Mesendoderm (in vitro differentiated cells): ENCODE results near the gene NBPF11. TPM values are rescaled to one million over a fixed set of nuclear protein-coding genes. Genes with fewer than 3 reads are reported as not detected.
"Not testable (repeated sequence)": the region's sequence is repeated elsewhere in the genome, so short reads cannot be mapped to it uniquely, and the experiment has no call there.

ENCODE experiments used
- DNase-seq: peaks from one replicate; pipeline ENCODE4 v3.0.0; 2013
- H2AK5ac ChIP-seq: 2 replicates; pipeline ENCODE4 v1.6.1; 2013; ENCODE audit warnings: low read length, inconsistent platforms
- H2BK120ac ChIP-seq: 2 replicates; pipeline ENCODE4 v1.6.1; 2013; ENCODE audit warnings: low read depth, mild to moderate bottlenecking, low read length, moderate library complexity, mixed read lengths
- H2BK15ac ChIP-seq: replicated peaks from 2 replicates; pipeline ENCODE4 v1.6.1; 2013; ENCODE audit warnings: low read depth, mild to moderate bottlenecking, moderate library complexity
- H2BK5ac ChIP-seq: 2 replicates; pipeline ENCODE4 v1.6.1; 2013; ENCODE audit warnings: low read length, inconsistent platforms
- H3K18ac ChIP-seq: 2 replicates; pipeline ENCODE4 v1.6.1; 2013; ENCODE audit warnings: mild to moderate bottlenecking, low read length, mixed read lengths
- H3K23ac ChIP-seq: one replicate; pipeline ENCODE4 v1.6.1; 2013; ENCODE audit warnings: low read length
- H3K27ac ChIP-seq: 2 replicates; pipeline ENCODE4 v1.5.1; 2013; ENCODE audit warnings: low read depth, mild to moderate bottlenecking, inconsistent platforms, low read length, moderate library complexity
- H3K27me3 ChIP-seq: 2 replicates; pipeline ENCODE4 v1.6.1; 2013; ENCODE audit warnings: low read length, control low read depth, mild to moderate bottlenecking, inconsistent platforms; ENCODE audit not compliant: insufficient read depth, poor library complexity
- H3K36me3 ChIP-seq: 2 replicates; pipeline ENCODE4 v1.6.1; 2013; ENCODE audit warnings: low read length, inconsistent platforms; ENCODE audit not compliant: control insufficient read depth, insufficient read depth
- H3K4ac ChIP-seq: one replicate; pipeline ENCODE4 v1.6.1; 2013; ENCODE audit warnings: low read depth, mild to moderate bottlenecking, low read length, moderate library complexity
- H3K4me1 ChIP-seq: 2 replicates; pipeline ENCODE4 v1.6.1; 2013; ENCODE audit warnings: low read depth, low read length, inconsistent platforms; ENCODE audit not compliant: control insufficient read depth
- H3K4me2 ChIP-seq: 2 replicates; pipeline ENCODE4 v1.6.1; 2013; ENCODE audit warnings: low read length
- H3K4me3 ChIP-seq: 2 replicates; pipeline ENCODE4 v1.5.1; 2013; ENCODE audit warnings: mild to moderate bottlenecking, low read length
- H3K56ac ChIP-seq: one replicate; pipeline ENCODE4 v1.6.1; 2013; ENCODE audit warnings: low read length
- H3K79me1 ChIP-seq: 2 replicates; pipeline ENCODE4 v1.6.1; 2013; ENCODE audit warnings: low read length, inconsistent platforms
- H3K79me2 ChIP-seq: 2 replicates; pipeline ENCODE4 v1.6.1; 2013; ENCODE audit warnings: mild to moderate bottlenecking, low read length; ENCODE audit not compliant: control insufficient read depth, insufficient read depth
- H3K9ac ChIP-seq: 2 replicates; pipeline ENCODE4 v1.6.1; 2013; ENCODE audit warnings: low read length, inconsistent platforms
- H4K5ac ChIP-seq: one replicate; pipeline ENCODE4 v1.6.1; 2013; ENCODE audit warnings: low read length
- H4K8ac ChIP-seq: one replicate; pipeline ENCODE4 v1.6.1; 2013; ENCODE audit warnings: low read depth, mild to moderate bottlenecking, control low read depth, low read length, moderate library complexity
- WGBS: extraction: QIAGEN DNeasy Blood & Tissue Kit; methylation state at CpG from one replicate; pipeline ENCODE4 v1.1.7; 2013; ENCODE audit warnings: low lambda C conversion rate, missing lambda C conversion rate; ENCODE audit not compliant: insufficient coverage; ENCODE audit errors: extremely low coverage; 5-methylcytosine and 5-hydroxymethylcytosine counted together
- small RNA-seq: library from polyadenylated mRNA; stranded (forward); fragments of <200 nt; extraction: miRNeasy Mini kit (QIAGEN cat#:217004); gene quantifications from one replicate; pipeline ENCODE3, GENCODE V24; 2013; ENCODE audit not compliant: insufficient read depth

NBPF11 gene

GRCh38 chr1:148060294-148060701, 91.8 kb downstream of the NBPF11 start:
- H4K5ac ChIP-seq, H3K18ac ChIP-seq, H2AK5ac ChIP-seq, H3K27ac ChIP-seq, H3K23ac ChIP-seq, H3K56ac ChIP-seq, H2BK120ac ChIP-seq, DNase-seq, H3K4me1 ChIP-seq, H3K4ac ChIP-seq, H2BK15ac ChIP-seq, H3K4me2 ChIP-seq, H3K36me3 ChIP-seq, H3K4me3 ChIP-seq, H3K79me2 ChIP-seq, H3K27me3 ChIP-seq, H4K8ac ChIP-seq, H2BK5ac ChIP-seq, H3K9ac ChIP-seq, H3K79me1 ChIP-seq: not testable (repeated sequence)
- WGBS: no CpG with 5 or more reads among the region's 37 CpGs

- H3K79me2 ChIP-seq, H3K9ac ChIP-seq, H3K23ac ChIP-seq, H3K79me1 ChIP-seq, H4K5ac ChIP-seq, H3K4me2 ChIP-seq, H2BK120ac ChIP-seq, H4K8ac ChIP-seq, H3K4me3 ChIP-seq, H2BK15ac ChIP-seq, H2BK5ac ChIP-seq, H3K4ac ChIP-seq, H3K4me1 ChIP-seq, H3K56ac ChIP-seq, H2AK5ac ChIP-seq, H3K27ac ChIP-seq, H3K27me3 ChIP-seq, H3K36me3 ChIP-seq, H3K18ac ChIP-seq, DNase-seq: not testable (repeated sequence)
- WGBS: no CpG with 5 or more reads among the region's 5 CpGs
Observed at GRCh38 chr1:148057384-148057783, 94.7 kb downstream of the NBPF11 start.

Small RNA genes within 50 kb of the gene (small RNA-seq; reads per million reads assigned to genes)
- gene RNA5SP57: not detected
